Inflammatory macrophage (primary cell): ENCODE measurements around the gene PRAC2.
A peak's percentile ranks its signal among the peaks of the same experiment; 100 is the strongest.

Experiments used
- DNase-seq, 2 donors: peaks; one replicate each; pipeline ENCODE4 v3.0.0-alpha.2; 2020 to 2022

The PRAC2 gene

DNA sequence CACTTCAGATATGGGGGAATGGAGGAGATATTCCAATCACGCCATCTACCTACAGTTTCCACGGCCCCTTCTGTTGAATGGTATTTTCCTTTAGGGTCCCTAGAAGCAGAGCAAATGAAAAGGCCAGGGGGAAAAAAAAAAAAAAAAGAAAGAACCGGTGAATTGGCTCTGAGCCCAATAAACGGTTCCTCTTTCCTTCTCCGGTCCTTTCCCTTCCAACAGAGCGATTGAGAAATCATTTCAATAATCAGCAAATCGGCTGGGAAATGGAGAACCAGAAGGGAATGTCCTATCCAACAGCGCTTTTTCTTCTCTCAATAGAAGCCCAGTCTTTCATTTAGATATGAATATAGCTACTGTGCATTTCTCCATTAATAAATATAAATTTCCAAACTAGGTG is 32.4 kb downstream of the PRAC2 start:
- DNase-seq: peak; percentile 44 to 62

DNA sequence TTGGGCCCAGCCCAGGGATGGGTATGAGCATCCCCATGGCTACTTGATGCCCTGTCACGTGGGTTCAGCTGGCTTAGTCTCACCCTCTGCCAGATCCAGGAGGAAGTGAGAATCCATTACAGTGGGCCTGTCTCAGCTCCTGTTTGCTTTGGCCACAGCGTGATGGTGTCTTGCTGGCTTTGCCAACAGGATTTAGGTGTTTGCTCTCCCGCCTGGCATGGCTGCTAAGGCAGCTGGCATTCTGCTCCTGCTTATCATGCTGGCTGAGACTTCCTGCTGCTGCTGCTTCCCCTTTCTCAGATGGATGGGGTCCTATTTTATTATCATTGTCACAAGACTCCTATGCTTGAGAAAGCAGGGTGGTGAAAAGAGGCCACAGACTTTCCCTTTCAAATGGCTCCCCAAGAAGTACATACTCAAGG is 33.9 kb downstream of the PRAC2 start:
- peak; percentile 43 to 60 for DNase-seq

DNA sequence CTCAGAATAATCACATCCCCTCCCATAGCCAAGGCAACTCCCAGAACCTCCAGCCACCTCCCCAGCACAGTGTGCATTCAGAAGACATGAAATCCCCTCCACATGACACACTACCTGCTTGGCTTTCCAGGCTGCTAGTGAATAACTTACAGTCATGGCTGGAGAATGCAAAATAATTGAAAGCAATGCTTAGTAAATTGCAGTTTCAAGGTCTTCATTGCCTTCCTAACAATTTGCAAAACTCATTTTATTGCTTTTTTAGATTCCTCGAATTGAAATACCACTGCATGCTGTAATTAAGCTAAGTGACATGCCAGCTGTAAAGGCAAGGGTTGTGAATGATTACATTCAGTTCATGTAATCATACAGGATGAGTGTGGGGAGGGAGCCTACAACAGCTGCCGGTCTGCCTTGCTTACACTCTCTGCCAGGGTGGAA is 34.6 kb downstream of the PRAC2 start:
- DNase-seq: no peak

DNA sequence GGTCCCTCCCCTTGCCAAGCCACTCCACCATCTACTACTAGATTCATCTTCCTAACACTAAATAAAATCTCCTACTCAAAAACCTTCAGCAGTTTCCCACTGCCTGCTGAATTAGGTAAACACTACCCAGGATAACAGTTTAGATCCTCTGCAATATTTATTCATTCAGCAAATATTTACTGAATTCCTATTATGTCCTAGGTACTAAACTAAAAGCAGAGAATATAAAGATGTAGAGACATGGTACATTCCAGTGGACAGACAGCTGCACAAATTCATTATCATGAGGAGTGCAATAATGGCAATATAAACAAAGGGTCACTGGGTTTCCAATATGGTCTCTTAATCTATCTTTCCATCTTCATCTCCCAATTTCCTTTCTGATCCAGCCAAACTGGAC is 36.3 kb downstream of the PRAC2 start:
- no peak for DNase-seq

DNA sequence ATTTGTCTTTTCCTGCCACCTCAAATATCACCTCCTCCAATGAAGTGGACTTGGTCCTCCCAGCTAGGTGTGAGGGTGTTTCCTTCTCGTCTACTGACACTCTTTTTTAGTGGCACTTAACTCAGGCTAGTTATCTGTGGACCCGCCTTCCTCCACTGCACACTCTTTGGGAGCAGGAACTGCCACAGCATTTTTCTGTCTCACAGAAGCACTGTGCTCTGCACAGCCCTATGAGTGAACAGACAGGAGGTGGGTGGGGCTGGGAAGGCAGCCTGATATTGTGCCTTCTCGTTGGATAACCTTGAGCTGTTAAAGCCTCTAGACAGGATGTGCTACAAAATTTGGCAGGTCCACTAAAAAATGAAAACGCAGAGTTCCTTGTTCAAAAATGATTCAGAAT is 37.4 kb downstream of the PRAC2 start:
- DNase-seq: no peak

DNA sequence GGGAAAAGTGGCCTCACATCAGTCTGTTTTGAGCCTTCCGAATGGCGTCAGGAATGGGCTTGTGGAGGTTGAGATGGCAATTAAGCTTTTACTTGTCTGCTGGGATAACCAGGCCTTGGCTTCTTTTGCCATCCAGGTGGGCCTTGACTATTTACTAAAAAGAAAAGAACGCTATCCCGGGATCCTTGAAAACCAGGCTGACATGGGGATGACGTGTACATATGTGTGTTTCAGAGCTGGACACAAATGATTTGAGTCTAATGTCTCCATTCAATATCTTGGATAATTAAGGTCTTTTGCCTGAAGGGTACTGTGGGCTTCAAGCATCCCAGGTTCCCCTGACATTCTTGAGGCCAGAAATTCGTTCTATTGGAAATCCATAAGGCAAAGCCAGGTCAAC is 38.1 kb downstream of the PRAC2 start:
- no peak for DNase-seq

DNA sequence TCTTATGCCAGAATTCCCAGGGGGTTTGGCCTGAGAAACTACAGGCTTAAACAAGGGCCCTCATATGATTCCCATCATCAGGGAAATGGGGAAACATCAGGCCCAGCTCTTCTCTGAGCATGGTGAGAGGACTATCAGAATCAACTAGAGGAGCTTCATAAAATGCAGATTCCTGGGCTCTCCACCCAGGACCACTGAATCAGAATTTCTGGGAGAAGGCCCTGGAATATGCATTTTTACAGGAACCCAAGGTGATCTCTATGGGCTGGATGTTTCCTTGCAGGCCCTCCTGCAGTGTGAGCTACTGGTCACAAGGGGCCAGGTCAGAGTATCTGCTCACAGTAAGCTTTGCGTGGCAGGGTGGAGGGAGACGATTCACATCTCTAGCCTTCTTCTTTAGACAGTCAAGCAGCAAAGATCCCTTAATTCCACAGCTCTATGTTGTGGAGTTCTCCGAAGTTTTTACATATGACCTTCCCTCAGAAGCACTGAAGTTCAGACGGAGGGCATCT is 44.3 kb downstream of the PRAC2 start:
- DNase-seq: no peak

DNA sequence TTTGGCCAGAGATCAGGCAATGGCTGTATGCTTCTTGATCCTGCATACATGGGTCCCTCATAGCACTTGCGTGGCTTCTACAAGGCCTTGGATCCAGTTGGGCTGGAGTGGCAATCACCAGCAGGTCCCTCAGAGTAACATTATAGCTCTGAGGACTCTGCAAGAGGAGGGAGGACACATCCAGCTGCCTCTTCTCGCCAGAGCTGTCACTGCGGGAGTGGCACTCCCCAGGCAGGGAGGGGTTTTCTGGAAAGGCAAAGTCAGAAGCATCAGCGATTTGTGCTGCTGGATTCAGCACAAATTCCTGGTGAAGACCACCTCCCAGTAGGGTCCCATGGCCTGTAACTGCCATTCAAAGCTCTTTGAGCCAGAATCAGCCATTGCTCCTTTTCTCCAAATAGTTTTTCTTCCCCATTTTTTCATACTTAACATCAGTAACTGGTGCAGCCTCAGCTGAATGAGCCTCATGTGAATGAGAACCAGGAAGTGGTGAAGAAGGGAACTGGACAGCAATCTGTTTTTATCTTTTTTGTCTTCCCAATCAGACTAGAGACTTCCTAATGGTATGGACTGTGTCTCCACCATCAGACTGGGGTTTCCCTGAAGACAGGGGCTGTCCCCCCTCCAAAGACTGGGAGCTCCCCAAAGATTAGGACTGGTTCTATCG is 46.2 kb downstream of the PRAC2 start:
- DNase-seq: peak; percentile 43 to 45

DNA sequence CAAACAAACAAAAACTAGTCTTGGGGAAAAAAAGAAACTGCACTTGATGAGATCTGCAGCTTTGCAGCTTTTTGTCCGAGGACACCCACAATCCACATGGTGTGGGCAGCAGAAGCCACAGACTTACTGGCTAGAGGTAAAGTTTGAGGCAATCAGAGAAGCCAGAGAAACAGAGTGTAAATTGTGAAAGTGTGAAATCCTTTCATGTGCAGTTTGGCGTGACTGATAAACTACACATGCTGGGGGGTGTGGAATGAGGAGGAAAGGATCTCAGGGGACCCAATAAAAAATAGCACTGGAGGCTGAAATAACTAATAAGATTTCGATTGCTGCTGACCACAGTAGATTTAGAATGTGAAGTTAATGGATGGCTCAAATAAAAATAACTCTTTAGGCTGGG is 48.0 kb downstream of the PRAC2 start:
- DNase-seq: peak; percentile 21 to 47

DNA sequence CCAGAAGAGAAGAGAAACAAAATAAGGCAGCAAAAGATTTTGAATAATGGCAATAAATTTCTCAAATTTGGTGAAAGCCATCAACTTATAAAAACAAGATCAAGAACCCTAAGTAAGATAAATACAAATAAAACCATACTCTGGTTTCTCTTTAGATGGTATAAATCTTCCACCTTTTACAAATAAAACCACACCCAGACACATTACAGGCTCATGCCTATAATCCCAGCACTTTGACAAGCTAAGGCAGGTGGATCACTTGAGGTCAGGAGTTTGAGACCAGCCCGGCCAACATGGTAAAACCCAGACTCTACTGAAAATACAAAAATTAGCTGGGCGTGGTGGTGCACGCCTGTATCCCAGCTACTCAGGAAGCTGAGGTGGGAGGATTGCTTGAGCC is 50.3 kb downstream of the PRAC2 start:
- DNase-seq: no peak
